CD4-positive, alpha-beta T cell treated with Interleukin-6 at 100 ng/mL for 8 hours (primary cell): ENCODE results near the gene ACADVL.
A peak's percentile ranks its signal among the peaks of the same experiment; 100 is the strongest.
"Not testable (repeated sequence)": the region's sequence is repeated elsewhere in the genome, so short reads cannot be mapped to it uniquely, and the experiment has no call there.

Experiments used
- DNase-seq: peaks from one replicate; pipeline ENCODE4 v3.0.0-alpha.2; 2020; ENCODE audit warnings: mixed read lengths, low spot score

Gene ACADVL

DNA sequence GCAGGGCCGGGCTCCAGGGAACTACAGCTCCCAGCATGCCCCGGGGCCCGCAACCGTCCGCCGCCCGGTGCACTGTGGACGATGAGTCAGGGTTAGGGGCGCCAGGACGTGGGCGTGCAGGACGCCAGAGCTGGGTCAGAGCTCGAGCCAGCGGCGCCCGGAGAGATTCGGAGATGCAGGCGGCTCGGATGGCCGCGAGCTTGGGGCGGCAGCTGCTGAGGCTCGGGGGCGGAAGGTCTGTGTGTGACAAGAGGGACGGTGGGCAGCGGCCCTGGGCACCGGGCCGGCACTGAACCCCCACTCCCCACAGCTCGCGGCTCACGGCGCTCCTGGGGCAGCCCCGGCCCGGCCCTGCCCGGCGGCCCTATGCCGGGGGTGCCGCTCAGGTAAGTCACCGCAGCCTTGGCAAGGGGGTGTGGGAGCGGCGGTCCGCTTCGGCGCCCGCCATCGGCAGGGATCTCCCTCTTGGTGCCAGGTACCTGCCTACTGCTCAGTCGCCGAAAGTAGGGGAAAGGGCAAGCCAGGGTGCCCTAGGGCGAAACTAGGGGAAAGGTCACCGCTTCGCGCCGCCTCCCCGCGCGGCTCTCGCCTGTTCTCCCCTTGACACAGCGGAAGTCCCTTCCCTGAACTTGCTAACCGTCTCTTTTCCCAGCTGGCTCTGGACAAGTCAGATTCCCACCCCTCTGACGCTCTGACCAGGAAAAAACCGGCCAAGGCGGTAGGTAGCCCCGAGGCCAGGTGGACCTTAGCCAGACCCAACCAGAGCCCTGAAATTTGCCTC is at the start of gene ACADVL, which contains the start of gene DLG4:
Gene ACADVL (plus strand): TSS at position 127 of the 781 bp plus-strand sequence. CDS start 47 bp downstream, at position 174.
Gene DLG4 (minus strand): TSS at position 25 of the 781 bp plus-strand sequence.
- peak; percentile 73 for DNase-seq

DNA sequence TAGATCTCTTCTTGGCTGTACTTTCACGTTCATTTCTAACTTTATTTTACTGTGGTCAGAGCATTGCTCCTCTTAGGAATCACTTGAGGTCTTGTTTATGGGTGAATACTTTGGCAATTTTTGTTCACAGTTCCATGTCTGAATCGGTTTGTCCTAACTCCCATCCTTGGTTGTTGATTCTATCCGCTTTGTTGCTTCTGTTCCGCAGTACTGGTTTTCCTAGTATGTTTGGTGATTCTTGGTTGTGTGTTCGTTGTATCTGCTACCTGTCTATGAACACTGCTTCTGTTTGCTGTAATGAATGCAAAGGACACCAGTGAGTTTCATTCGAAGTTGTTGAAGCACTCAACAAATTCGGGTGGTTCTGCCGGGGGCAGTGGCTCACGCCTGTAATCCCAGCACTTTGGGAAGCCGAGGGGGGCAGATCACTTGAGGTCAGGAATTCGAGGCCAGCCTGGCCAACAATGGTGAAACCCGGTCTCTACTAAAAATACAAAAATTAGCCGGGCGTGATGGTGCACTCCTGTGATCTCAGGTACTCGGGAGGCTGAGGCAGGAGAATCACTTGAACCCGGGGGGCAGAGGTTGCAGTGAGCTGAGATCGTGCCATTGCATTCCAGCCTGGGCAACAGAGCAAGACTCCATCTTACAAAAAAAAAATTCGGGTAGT is 47.1 kb upstream of the ACADVL start:
- DNase-seq: not testable (repeated sequence)

DNA sequence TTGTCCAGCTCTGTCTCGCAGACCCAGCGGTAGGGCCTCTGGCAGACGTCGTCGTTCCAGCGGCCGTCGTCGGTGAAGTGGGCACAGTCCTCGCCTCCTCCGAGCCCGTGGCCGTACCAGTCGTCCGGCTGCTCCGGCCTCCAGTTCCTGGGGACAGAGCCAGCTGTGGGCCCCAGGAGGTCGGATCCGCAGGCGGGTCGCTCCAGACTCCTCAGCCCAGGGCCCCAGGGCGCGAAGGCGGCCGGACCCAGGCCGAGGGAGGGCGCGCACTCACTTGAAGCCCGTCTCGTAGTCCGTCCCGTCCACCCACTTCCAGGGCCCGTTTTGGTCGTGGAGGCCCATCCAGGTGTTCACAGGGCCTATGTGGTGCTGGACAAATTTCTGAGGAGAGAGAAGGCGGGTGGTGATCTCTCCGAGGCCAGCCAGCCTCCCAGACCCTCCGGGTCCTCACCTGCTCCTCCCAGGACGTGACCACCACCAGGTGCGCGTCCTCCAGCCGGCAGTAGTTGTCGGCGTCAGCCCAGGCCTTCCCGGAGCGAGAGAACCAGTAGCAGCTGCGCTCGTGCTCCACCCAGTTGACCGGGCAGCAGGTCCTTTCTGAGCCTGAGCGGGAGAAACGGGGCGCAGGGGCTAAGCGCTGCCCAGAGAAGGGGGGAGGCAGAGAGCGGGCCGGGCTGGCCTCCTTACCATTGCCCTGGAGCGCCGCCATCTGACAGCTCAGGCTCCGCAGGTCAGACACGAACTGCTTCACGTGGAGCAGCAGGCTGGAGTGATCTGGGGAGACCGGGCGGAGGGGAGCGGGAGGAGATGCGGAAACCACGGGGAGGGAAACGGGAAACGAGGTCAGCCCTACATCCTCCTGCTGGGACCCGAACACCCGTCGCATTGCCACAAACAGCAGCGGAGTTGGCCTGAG is 45.8 kb upstream of the ACADVL start:
- peak; percentile 18 for DNase-seq

DNA sequence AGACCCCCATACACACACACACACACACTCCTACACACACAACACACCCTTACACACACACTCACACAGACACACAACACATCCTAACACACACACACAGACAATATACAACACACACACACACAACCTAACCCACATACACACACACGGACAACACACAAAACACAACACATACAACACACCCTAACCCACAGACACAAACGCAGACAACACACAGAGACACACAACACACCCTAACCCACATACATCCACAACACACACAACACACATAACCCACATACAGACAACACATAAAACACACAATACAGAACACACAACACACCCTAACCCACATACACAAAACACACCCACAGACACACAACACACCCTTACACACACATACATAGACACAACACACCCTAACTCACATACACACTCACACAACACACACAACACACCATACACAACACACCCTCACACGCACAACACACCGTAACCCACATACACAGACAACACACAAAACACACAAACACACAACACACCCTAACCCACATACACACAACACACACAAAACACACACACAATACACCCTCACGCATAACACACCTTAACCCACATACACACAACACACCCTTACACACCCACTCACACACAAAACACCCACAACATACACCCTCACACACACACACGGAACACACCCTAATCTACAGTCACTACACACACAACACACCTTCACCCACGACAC is 45.0 kb upstream of the ACADVL start:
- no peak for DNase-seq

DNA sequence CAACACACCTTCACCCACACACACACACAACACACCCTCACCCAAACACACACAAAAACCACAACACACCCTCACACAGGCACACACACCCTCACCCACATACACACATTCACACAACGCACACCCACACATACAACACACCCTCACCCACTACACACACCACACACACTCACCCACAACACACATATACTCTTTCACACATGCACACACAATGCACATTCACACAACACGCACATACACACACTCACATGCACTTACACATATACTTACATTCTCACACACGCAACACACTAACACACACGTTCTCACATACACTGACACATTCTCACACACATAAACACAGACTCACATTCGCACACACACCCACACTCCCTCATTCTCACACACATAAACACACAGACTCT is 44.4 kb upstream of the ACADVL start:
- no peak for DNase-seq

DNA sequence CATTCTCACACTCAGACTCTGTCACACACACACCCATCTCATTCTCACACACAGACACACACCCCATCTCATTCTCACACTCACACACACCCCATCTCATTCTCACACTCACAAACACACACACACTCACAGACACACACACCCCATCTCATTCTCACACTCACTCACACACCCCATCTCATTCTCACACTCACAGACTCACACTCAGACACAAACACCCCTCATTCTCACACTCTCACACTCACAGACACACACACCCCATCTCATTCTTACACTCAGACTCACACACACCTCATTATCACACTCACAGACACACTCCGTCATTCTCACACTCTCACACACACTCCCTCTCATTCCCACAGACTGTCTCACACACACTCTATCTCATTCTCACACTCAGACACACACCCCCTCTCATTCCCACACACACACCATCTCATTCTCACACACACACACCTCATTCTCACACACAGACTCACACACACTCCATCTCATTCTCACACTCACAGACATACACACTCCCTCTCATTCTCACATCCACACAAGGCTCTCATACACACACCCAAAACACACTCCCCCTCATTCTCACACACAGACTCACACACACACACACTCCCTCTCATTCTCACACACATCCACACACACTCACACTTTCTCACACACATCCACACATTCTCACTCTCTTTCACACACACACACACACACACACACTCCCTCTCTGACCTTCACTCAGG is 43.5 kb upstream of the ACADVL start:
- no peak for DNase-seq

DNA sequence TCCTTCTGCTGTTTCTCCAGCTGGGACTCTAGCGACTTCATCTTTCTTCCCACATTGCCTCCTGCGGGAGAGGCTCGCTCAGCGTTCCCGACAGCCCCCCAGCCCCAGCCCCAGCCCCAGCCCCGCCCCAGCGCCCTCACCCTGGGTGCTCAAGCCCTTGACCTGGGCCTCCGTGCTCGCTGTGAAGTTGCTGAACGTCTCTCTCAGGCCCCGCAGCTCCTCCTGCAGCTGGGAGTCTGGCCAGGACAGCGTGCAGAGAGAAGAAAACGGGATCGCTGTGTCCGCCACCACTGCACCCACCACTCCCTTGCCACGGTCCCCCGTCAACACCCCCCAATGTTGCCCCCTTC is 42.9 kb upstream of the ACADVL start:
- DNase-seq: no peak

DNA sequence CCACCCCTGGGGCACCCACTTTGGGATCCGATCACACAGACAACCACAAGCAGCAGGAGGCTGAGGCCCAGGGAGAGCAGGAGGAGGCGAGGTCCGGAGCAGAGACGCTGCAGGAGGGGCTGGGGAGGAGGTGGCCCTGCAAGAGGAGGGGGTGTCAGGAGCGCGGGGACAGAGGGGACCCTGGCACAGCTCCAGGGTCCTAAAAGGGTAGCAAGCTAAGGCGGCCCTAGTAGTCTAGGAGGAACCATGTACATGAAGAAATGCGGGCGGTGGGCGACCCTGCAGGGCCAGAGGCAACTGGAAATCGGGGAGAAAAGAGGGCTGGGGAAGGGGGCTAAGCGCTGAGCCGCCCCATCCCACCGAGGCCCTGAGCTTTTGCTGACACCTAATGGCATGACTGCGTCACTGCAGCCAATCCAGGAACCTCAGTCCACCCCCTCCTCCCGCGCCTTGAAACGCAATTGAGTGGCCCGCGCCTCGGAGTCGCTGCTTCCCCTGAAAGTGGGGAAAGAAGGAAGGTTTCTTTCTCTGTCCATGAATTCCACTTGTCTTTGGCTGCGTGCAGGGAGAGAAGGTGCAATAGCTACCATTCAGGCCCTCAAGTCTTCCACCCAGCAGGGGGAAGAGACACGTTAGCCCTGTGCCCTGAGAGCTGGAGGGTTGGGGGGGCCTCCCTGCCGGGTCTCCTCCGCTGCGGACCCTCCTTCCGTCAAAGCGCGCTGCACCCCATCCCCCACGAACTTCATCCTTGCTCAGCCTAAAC is 42.4 kb upstream of the ACADVL start:
- peak; percentile 59 for DNase-seq

DNA sequence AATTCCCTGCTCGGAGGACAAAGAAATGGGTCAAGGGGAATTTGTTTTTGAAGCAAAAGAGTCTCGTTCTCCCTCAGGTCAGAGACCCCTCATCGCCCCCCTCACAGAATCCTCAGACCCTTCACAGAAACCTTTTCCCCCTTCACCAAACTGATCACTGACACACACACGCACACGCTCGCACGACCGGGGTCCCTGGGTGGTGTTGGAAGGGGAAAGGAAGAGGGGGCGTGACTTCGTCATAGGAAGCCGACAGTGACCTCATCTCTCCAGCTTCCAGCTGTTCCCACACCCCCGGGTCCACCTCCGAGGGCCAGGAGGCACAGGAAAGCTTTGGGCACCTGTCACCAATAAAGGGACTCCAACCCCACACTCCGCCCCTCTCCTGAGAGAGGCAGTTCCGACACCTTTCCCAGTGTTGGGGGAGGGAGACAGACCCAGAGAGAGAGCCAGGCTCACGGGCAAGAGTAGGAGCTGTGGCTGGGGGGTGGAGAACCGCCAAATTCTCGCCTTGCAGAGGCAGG is 41.7 kb upstream of the ACADVL start:
- no peak for DNase-seq

DNA sequence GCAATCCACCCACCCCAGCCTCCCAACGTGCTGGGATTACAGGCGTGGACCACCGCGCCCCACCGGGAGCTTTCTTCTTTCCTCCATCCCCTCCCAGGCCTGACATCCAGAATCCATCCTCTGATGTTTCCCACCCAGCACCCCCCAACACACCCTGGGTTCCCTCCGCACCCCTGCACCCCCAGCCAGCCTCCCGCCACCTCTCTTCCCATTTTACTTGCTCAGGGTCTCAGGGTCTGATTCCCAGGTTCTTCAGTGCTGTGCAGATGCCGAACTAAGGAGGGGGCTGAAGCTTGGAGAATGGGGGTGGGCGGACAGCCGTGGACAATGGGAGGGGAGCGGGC is 40.8 kb upstream of the ACADVL start:
- DNase-seq: no peak

DNA sequence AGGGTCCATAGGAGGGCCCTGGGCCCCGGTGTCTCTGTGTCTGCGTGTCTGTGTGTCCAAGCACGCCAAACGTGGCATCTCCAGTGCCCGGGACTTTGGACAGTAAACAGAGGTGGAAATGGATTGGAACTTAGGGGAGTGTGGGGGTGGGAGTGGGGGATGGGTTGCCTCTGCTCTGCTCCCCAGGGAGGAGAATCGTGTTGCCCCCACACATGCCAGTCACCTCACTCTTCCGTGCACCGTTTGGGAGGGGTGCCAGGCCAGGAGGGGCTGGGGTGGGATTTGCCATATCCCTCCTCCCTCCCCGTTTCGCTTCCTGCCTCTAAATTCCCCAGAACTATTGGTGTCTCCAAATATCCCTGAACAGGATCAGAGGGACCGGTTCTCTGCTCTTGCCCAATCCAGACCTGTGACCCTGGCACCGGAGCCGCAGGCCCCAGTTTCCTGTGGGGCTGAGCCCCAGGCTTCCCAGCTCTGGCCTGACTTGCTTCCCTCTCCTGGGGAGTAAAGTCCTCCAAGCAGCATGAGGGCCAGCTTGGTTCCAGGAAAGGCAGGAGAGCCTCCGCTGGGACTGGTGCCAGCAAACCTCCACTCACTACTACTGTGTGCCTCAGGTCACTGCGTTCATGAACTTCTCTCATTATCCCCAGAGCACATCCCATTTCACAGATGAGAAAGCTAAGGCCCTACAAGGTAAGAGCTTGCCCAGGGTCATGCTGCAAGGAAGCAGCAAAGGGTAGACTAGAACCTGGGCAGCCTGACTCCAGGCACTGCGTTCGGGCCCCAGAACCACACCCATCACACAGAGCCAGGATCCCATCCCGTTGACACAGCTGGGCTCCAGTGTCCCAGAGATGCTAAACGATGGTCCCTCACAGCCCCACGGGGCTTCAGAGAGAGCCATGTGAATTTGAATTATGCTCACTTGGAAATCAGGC is 40.2 kb upstream of the ACADVL start, which contains the start of gene ASGR1:
Gene ASGR1 (minus strand): TSS at position 54 of the 938 bp plus-strand sequence. CDS start 807 bp downstream, outside the sequence.
- DNase-seq: no peak

DNA sequence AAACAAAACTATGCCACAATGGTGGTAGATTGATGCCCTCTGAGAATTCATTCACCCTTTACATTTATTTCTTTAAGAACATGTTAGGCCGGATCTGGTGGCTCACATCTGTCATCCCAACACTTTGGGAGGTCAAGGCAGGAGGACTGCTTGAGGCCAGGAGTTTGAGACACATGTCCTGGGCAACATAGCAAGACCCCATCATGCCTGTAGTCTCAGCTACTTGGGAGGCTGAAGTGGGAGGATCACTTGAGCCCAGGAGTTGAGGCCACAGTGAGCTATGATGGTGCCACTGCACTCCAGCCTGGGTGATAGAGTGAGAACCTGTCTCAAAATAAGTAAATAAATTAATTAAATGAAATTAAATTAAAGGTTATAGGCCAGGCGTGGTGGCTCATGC is 37.6 kb upstream of the ACADVL start:
- DNase-seq: not testable (repeated sequence)

DNA sequence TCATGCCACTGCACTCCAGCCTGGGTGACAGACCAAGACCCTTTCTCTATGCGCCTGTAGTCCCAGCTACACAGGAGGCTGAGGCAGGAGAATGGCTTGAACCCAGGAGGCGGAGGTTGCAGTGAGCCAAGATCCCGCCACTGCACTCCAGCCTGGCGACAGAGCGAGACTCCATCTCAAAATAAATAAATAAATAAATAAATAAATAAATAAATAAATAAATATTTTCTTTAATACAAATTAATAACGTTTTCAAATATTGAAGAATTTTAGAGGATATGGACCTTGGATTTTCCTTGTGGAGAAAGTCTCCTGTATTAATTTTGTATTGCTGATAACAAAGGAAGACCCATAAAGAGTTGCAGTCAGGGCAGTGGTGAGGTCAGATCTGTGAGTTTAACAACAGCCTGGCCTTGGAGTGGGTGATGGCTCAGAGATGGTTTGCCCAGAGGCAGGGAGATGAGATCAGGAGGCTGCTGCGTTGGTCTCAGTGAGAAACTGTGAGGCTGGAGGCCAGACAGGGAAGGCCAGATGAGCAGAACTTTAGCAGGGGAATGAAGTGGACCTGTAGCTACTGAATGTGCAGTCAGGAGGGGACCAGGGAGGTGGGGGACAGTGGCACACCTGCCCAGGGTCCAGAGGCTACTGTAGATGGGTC is 36.2 kb upstream of the ACADVL start:
- DNase-seq: no peak

DNA sequence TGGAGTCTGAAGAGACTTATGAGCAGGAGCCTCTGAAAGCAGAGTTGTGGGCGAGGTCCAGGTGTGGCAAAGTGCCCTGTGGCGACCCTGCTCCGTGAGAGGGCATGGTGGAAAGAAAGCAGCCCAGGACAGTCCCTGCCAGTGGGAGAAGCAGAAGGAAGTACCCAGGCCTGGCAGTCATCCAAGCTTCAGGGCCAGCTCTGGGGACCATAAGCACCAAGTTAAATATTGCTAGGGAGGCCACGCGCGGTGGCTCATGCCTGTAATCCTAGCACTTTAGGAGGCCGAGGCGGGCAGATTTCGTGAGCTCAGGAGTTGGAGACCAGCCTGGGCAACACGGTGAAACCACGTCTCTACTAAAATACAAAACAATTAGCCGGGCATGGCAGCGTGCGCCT is 35.6 kb upstream of the ACADVL start:
- no peak for DNase-seq

DNA sequence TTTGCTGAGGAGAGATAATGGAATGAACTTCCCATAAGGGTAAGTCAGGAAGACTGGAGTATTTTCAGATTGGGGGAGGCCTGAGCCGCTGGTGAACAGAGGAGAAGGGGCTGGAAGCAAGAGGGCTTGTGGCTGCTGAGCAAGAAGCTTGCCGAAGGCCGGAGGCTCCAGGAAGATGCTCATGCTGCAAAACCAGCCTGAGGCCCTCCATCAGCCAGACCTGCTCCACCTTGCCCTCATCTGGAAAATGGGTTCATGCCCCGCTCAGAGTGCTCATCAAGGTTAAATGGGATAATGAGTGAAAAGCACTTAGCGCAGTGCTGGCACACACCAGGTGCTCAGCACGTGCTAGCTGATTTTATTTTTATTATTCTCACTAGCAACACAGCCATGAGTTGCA is 35.1 kb upstream of the ACADVL start:
- DNase-seq: no peak

DNA sequence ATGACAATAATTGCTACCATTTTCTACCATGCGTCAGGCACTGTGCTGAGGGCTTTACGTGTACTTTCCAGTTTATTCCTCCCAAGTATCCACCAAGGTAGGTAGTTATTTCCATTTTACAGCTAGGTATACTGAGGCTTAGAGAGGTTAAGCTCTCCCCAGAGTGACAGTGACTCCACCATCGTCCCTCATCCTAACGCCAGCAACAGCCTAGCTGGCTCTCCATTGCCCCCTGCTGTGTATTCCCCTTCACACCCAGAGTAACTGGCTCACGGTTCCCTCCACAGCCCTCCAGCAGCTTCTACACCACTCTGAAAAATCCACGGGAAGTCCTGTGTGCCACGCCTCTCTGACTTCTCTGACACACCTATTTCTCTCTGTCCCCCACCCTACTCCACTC is 33.5 kb upstream of the ACADVL start:
- no peak for DNase-seq

DNA sequence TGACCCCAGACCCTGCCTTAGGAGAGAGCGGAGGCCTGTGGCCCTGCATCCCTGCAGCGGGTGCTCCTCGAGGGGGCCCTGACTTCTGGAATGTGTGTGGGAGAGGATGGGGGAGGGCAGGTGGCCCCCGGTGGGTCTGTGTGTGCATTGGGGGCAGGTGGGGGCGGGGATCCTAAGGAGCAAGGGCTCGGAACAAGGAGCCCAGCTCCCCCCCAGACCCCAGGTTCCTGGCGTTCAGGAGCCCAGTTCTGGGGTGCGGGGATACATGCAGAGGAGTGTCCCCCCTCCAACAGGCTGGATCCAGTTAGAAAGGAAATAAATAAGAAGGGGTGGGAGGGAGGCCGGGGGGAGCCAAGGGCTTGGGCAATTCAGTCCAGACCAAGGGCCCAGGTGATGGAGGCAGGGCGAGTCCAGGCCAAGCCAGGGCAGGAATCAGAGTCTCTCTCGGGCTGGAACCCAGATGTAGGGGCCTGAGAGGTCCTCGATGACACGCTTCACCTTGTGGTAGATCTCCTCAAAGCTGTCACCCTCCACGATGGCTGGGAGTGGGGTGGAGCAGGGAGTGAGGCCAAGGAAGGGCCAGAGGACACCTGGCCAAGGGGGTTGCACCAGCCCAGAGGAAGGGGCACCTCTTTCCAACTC is 29.3 kb upstream of the ACADVL start:
- DNase-seq: no peak

DNA sequence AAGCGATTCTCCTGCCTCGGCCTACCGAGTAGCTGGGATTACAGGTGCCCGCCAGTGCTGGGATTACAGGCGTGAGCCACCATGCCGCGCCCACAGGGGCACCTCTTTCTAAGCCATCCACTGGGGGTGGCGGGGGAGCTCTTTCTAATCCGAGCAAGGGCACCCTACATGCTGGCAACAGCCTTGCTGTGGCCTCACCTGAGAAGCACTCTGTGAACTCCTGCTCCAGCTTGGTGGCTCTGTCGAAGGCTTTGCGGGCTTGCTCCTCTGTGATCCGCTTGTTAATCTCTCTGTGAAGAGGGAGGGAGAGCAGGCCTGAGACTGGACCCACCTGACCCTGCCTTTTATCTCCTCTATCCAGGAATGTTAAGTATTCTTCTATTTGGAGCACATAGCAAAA is 28.7 kb upstream of the ACADVL start:
- DNase-seq: no peak
